Measurements from ENCODE around the gene RALGAPB.

DNA sequence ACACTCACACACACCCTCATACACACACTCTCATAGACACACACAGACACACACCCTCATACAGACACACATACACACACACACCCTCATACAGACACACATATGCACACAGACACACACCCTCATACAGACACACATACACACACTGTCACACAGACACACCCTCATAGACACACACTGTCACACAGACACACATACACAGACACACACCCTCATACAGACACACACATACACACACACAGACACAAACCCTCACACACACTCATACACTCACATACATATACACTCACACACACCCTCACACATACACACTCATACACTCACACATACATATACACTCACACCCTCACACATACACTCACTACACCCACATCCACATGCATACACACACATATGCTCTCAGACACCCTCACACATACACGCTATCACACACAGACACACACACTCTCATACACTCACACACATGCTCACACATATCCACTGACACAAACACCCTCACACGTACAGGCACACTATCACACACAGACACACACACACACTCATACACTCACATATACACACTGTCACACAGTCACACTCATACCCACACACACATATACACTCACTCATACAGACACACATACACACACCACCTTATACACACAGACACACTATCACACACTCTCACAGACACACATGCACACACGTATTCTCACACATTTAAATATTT, 117.5 kb downstream of the RALGAPB start:
- TF ChIP-seq, protein P1, sequence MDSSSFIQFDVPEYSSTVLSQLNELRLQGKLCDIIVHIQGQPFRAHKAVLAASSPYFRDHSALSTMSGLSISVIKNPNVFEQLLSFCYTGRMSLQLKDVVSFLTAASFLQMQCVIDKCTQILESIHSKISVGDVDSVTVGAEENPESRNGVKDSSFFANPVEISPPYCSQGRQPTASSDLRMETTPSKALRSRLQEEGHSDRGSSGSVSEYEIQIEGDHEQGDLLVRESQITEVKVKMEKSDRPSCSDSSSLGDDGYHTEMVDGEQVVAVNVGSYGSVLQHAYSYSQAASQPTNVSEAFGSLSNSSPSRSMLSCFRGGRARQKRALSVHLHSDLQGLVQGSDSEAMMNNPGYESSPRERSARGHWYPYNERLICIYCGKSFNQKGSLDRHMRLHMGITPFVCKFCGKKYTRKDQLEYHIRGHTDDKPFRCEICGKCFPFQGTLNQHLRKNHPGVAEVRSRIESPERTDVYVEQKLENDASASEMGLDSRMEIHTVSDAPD (CRISPR knock-in tag; IDR thresholded peaks at IDR 0.05) = no peak
- TF ChIP-seq ZBTB7A (CRISPR knock-in tag; IDR thresholded peaks at IDR 0.05) (no peak), PBX3 (CRISPR knock-in tag; IDR thresholded peaks at IDR 0.05; ENCODE audit: borderline replicate concordance) (no peak), ZNF556 (CRISPR knock-in tag; IDR thresholded peaks at IDR 0.05; ENCODE audit: borderline replicate concordance) (no peak), RNF2 (conservative IDR thresholded peaks at IDR 0.05; ENCODE audit: low read depth) (no peak), SIN3A (IDR thresholded peaks at IDR 0.05; ENCODE audit: borderline replicate concordance, low read depth, low read length) (no peak), CREB1 (IDR thresholded peaks at IDR 0.05) (no peak), CREB1 (CRISPR knock-in tag; IDR thresholded peaks at IDR 0.05) (no peak), ZNF124 (CRISPR knock-in tag; IDR thresholded peaks at IDR 0.05) (no peak), ZNF446 (CRISPR knock-in tag; IDR thresholded peaks at IDR 0.05) (no peak), ZNF367 (CRISPR knock-in tag; IDR thresholded peaks at IDR 0.05; ENCODE audit: borderline replicate concordance) (no peak), MBNL3 (CRISPR knock-in tag; conservative IDR thresholded peaks at IDR 0.05) (no peak)
- TF ChIP-seq, protein P2, sequence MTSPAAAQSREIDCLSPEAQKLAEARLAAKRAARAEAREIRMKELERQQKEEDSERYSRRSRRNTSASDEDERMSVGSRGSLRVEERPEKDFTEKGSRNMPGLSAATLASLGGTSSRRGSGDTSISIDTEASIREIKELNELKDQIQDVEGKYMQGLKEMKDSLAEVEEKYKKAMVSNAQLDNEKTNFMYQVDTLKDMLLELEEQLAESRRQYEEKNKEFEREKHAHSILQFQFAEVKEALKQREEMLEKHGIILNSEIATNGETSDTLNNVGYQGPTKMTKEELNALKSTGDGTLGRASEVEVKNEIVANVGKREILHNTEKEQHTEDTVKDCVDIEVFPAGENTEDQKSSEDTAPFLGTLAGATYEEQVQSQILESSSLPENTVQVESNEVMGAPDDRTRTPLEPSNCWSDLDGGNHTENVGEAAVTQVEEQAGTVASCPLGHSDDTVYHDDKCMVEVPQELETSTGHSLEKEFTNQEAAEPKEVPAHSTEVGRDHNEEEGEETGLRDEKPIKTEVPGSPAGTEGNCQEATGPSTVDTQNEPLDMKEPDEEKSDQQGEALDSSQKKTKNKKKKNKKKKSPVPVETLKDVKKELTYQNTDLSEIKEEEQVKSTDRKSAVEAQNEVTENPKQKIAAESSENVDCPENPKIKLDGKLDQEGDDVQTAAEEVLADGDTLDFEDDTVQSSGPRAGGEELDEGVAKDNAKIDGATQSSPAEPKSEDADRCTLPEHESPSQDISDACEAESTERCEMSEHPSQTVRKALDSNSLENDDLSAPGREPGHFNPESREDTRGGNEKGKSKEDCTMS (CRISPR knock-in tag; conservative IDR thresholded peaks at IDR 0.05) = no peak
- TF ChIP-seq, protein P3, sequence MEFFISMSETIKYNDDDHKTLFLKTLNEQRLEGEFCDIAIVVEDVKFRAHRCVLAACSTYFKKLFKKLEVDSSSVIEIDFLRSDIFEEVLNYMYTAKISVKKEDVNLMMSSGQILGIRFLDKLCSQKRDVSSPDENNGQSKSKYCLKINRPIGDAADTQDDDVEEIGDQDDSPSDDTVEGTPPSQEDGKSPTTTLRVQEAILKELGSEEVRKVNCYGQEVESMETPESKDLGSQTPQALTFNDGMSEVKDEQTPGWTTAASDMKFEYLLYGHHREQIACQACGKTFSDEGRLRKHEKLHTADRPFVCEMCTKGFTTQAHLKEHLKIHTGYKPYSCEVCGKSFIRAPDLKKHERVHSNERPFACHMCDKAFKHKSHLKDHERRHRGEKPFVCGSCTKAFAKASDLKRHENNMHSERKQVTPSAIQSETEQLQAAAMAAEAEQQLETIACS (CRISPR knock-in tag; IDR thresholded peaks at IDR 0.05) = no peak
